ENCODE measurements around the gene ODC1.

DNA sequence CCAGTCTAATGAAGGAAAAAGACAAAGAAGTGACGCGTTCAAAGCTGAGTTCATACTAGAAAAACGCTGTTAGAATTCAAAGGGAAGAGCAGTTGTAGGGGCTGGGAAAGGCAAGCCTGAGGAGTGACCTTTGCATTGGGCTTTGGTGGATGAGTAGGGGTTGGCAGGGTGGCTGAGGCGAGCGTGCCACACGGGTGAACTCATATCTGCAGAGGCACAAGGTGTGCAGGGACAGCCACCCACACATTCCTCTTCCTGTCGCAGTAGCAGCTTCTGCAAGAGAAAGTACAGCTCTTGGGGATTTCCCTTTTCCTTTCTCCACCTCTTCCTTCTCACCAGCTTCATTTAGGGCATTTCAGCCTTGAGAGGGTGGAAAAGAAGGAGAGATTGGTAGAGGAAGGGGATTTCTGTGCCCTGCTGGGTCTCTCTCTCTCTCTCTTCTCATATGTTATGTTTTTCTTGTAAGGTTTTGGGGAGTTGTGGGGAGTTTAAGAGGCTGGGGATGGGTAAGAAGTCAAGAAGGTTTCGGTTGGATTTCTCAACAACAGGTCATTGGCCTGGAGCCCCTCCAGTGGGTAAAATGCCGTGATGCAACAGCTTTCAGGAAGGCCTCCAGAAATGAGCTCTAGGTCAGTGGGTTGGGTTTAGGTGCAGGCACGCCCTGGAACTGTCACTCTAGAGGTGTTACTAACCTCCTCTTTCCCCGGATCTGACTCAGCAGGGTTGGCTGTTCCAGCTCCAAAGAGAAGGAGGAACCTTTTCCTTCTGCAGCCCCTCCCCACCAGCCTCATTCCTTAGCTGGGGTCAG is 40.1 kb downstream of the ODC1 start:
- TF ChIP-seq, protein P1, sequence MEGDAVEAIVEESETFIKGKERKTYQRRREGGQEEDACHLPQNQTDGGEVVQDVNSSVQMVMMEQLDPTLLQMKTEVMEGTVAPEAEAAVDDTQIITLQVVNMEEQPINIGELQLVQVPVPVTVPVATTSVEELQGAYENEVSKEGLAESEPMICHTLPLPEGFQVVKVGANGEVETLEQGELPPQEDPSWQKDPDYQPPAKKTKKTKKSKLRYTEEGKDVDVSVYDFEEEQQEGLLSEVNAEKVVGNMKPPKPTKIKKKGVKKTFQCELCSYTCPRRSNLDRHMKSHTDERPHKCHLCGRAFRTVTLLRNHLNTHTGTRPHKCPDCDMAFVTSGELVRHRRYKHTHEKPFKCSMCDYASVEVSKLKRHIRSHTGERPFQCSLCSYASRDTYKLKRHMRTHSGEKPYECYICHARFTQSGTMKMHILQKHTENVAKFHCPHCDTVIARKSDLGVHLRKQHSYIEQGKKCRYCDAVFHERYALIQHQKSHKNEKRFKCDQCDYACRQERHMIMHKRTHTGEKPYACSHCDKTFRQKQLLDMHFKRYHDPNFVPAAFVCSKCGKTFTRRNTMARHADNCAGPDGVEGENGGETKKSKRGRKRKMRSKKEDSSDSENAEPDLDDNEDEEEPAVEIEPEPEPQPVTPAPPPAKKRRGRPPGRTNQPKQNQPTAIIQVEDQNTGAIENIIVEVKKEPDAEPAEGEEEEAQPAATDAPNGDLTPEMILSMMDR (optimal IDR thresholded peaks at IDR 0.05 in 1 of 3, IDR thresholded peaks at IDR 0.05 in 1 of 3, conservative IDR thresholded peaks at IDR 0.05 in 1 of 3; ENCODE audit: extremely low read depth in 1 of 3, insufficient read depth in 2 of 3, low read length in 3 of 3) = no peak
- no peak for TF ChIP-seq EZH2 (IDR thresholded peaks at IDR 0.05; ENCODE audit: low read length)
